HG02973 (cell line): ENCODE measurements around the gene NIN.

Experiments used
- ATAC-seq: cut with Tn5 transposase; IDR thresholded peaks from one replicate; pipeline ENCODE4 v1.9.1; 2021; ENCODE audit warnings: moderate library complexity; ENCODE audit not compliant: unreplicated experiment

The NIN gene

GRCh38 chr14:50844391-50844790 lies 13.4 kb upstream of the NIN start:
- no peak for ATAC-seq

GRCh38 chr14:50839691-50840090 lies 8.7 kb upstream of the NIN start:
- ATAC-seq, result no peak

GRCh38 chr14:50839048-50839447 lies 8.1 kb upstream of the NIN start:
- ATAC-seq, result no peak

- no peak for ATAC-seq
These were observed 7.0 kb upstream of the NIN start for GRCh38 chr14:50837850-50838470.

- ATAC-seq, result no peak
These were observed 6.3 kb upstream of the NIN start for GRCh38 chr14:50837271-50837670.

GRCh38 chr14:50836515-50836914 lies 5.6 kb upstream of the NIN start:
- ATAC-seq, result no peak

- no peak for ATAC-seq
These were observed 4.3 kb upstream of the NIN start for GRCh38 chr14:50835280-50835679.

GRCh38 chr14:50834802-50835276 lies 3.9 kb upstream of the NIN start:
- ATAC-seq, result no peak

GRCh38 chr14:50832935-50833630 lies 2.1 kb upstream of the NIN start:
- no peak for ATAC-seq

GRCh38 chr14:50831726-50832168 lies 785 bp upstream of the NIN start:
- no peak for ATAC-seq

- peak; percentile 33 for ATAC-seq
These were observed 674 bp downstream of the NIN start for GRCh38 chr14:50830044-50830931.

- no peak for ATAC-seq
These were observed 1.4 kb downstream of the NIN start for GRCh38 chr14:50829489-50830043.

GRCh38 chr14:50828721-50829488 lies 2.1 kb downstream of the NIN start:
- ATAC-seq, result no peak

GRCh38 chr14:50826681-50827080 lies 4.3 kb downstream of the NIN start:
- ATAC-seq, result no peak

- ATAC-seq, result no peak
These were observed 5.7 kb downstream of the NIN start for GRCh38 chr14:50825307-50825706.

- ATAC-seq, result peak; percentile 67
These were observed 7.0 kb downstream of the NIN start for GRCh38 chr14:50823762-50824636.

GRCh38 chr14:50823051-50823761 lies 7.8 kb downstream of the NIN start:
- peak; percentile 11 for ATAC-seq

GRCh38 chr14:50822501-50823042 lies 8.4 kb downstream of the NIN start:
- no peak for ATAC-seq
